Activated T-cell treated with anti-CD3 and anti-CD28 coated beads, Interleukin-2, amount 50 U/mL, for 24 hours (primary cell): ENCODE results near the gene KLF11.
A peak's percentile ranks its signal among the peaks of the same experiment; 100 is the strongest.

Source experiments
- DNase-seq: peaks from one replicate; pipeline ENCODE4 v3.0.0-alpha.2; 2020
- H3K27ac Mint-ChIP-seq: 2 replicates; pipeline ENCODE4 v1.8.0; 2020; ENCODE audit warnings: mild to moderate bottlenecking, mixed read lengths
- H3K27me3 Mint-ChIP-seq: 2 replicates; pipeline ENCODE4 v1.8.0; 2020; ENCODE audit warnings: mixed read lengths
- H3K36me3 Mint-ChIP-seq: 2 replicates; pipeline ENCODE4 v1.8.0; 2020; ENCODE audit warnings: low read depth, mixed read lengths
- H3K4me1 Mint-ChIP-seq: 2 replicates; pipeline ENCODE4 v1.8.0; 2020; ENCODE audit warnings: low read depth, mixed read lengths
- H3K4me3 Mint-ChIP-seq: 2 replicates; pipeline ENCODE4 v1.8.0; 2020; ENCODE audit warnings: mild to moderate bottlenecking, moderate library complexity, mixed read lengths
- H3K9me3 Mint-ChIP-seq: 2 replicates; pipeline ENCODE4 v1.8.0; 2020; ENCODE audit warnings: mixed read lengths

Gene KLF11

DNA sequence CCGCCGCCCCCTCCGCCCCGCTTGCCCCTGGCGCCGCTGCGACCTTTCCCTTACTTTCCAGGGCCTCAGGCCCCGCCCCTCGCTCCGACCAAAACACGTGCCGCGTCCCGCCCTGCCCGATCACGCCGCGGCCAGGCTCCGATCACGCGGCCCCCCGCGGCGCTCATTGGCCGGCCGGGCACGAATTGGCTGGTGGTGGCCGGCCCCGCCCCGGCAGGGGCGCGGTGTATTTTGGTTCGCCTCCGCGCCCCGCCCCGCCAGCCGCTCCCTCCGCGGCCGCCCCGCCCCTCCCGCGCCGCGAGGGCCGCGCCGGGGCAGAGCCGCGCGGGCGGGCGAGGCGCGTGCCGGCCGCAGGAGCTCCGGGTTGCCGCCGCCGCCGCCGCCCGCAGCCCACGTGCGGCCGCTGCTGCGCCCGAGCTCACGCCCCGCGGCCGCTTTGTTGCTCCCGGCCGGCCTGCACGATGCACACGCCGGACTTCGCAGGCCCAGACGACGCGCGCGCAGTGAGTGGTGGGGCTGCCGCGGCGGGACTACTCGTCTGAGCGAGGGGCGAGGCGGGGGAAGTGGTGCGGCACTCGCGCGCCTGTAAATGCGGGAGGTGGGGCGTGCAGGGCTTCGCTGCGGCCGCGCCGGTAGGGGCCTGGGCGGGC is at the start of gene KLF11:
KLF11 (plus strand) TSS at position 295 of the 650 bp plus-strand sequence; CDS start at position 462, 167 bp downstream.
- H3K4me3 Mint-ChIP-seq: peak within 1 kb of the TSS; percentile 72

DNA sequence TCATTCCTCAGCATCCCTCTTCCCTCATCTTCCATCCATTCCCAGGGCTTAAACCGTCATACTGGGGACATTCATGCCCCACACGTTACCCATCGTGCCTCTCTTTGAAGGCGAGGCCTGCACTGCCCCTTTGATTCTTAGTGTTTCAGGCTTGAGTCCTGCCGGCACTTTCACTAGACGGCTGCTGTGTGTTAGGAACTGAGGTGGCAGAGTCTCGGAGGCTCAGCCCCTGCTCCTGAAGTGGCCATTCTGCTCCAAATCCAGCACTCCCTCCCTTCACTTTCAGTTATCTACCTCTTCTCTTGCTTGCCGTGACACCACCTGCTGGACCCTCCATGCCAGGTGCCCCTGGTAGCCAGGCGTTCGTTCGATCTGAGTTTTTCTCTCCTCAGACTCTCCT is 48.9 kb upstream of the KLF11 start:
- Mint-ChIP-seq H3K27ac (no peak overlapping the region), H3K36me3 (no peaks in the 10 kb centered on the region)

More for the DNA sequence above, at the start of gene KLF11:
- Mint-ChIP-seq H3K27ac (peak within 1 kb of the TSS; percentile 88), H3K36me3 (peaks cover 16% of the 10 kb centered on the region), H3K4me1 (peaks cover 21% of the 10 kb centered on the region), H3K27me3 (peaks cover 7% of the 10 kb centered on the region), H3K9me3 (no peaks in the 10 kb centered on the region)
- peak; percentile 82 for DNase-seq

DNA sequence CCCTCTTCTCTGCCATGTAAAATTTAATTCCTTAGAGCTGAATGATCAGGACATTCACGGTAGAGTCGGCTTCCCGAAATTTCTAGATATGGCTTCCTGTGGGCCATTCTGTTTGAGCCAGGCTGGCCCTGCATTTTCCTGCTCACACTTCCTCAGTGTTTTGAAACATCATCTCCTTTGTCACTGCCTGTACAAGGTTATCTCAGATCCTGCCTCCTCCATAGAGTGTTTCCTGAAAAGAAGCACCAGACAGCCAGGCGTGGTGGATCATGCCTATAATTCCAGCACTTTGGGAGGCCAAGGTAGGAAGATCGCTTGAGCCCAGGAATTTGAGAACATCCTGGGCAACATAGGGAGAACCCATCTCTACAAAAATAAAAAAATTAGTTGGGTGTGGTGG is 48.3 kb upstream of the KLF11 start:
- Mint-ChIP-seq H3K27ac (no peak overlapping the region), H3K36me3 (no peaks in the 10 kb centered on the region), H3K4me3 (no peak overlapping the region), H3K4me1 (peaks cover 11% of the 10 kb centered on the region), H3K27me3 (no peaks in the 10 kb centered on the region), H3K9me3 (no peaks in the 10 kb centered on the region)
- DNase-seq: no peak

More for the DNA sequence above, 48.9 kb upstream of the KLF11 start:
- DNase-seq: no peak
- no peaks in the 10 kb centered on the region for H3K9me3 Mint-ChIP-seq
- no peaks in the 10 kb centered on the region for H3K27me3 Mint-ChIP-seq
- H3K4me3 Mint-ChIP-seq: no peak overlapping the region
- H3K4me1 Mint-ChIP-seq: peaks cover 11% of the 10 kb centered on the region

DNA sequence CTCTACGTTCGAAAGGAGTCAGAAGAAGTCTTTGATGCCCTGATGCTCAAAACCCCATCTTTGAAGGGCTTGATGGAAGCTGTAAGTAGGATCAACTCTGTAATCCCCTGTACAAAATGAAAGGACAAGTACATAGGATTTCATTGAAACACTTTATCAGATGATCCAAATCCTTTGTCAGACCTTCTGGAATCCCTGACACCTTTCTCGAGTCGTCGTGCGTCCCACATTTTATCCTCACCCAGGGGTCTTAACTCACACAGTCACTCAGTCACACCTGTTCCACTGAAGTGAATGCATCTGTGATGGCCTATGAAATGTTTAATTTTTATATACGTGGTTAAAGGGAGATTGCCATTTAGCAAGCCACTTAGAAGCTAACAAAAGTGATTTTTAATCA is 47.0 kb upstream of the KLF11 start:
- DNase-seq: no peak
- no peaks in the 10 kb centered on the region for H3K27me3 Mint-ChIP-seq
- H3K36me3 Mint-ChIP-seq: no peaks in the 10 kb centered on the region
- peaks cover 11% of the 10 kb centered on the region for H3K4me1 Mint-ChIP-seq
- H3K9me3 Mint-ChIP-seq: no peaks in the 10 kb centered on the region
- no peak overlapping the region for H3K4me3 Mint-ChIP-seq
- no peak overlapping the region for H3K27ac Mint-ChIP-seq

DNA sequence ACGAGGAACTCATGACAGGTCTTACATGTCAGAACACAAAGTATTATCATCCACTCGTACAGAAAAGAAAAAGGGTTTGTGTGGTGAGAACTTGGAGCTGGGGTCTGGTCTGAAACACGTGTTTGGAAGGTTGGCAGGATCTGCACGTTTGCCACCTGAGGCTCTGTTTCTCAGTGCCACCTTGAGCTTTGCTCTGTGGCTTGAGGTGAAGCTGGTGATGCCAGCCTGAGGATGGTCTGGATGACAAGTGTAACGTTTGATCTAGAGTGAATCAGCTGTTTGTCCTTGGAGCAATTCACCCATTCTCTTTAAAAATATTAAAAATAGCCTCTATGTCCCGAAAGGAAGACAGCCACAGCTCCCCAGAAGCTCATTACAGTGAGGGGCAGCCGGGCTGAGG is 45.4 kb upstream of the KLF11 start:
- no peak overlapping the region for H3K4me3 Mint-ChIP-seq
- no peak for DNase-seq
- H3K9me3 Mint-ChIP-seq: no peaks in the 10 kb centered on the region
- peaks cover 11% of the 10 kb centered on the region for H3K4me1 Mint-ChIP-seq
- no peaks in the 10 kb centered on the region for H3K36me3 Mint-ChIP-seq
- no peak overlapping the region for H3K27ac Mint-ChIP-seq
- H3K27me3 Mint-ChIP-seq: no peaks in the 10 kb centered on the region

DNA sequence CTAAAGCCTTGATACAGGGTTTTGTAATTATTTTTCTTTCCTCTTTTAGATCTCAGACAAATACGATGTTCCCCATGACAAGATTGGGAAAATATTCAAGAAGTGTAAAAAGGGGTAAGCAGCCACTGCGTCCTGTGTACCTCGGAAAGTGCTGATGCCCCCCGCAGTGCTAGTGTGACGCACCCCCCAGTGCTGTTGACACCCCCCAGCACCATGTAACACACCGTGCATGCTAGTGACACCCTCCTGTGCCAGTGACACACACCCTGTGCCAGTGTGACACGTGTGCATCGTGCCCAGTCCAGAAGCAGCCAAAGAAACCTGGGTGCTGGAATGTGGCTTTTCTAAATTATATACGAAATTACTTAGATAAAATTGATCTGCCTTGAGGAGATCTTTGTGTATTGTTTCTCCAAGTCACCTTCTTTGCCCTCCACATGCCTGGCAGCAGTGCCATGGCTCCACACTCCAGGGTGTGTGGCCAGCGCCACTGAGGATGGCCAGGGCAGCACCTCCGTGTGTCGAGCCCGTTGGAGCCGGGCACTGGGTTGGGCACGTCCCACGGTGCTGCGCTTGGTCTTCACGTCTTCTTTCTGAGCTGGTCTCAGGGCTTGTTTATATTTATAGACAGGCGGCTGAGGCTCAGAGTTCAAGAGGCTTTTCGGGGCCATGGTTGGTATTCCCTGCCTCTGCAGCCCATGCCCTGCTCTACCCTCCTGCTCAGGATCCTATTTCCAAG is 44.3 kb upstream of the KLF11 start:
- Mint-ChIP-seq H3K9me3 (no peaks in the 10 kb centered on the region), H3K4me3 (no peak overlapping the region), H3K4me1 (peaks cover 3% of the 10 kb centered on the region), H3K27me3 (no peaks in the 10 kb centered on the region), H3K27ac (no peak overlapping the region), H3K36me3 (no peaks in the 10 kb centered on the region)
- no peak for DNase-seq

DNA sequence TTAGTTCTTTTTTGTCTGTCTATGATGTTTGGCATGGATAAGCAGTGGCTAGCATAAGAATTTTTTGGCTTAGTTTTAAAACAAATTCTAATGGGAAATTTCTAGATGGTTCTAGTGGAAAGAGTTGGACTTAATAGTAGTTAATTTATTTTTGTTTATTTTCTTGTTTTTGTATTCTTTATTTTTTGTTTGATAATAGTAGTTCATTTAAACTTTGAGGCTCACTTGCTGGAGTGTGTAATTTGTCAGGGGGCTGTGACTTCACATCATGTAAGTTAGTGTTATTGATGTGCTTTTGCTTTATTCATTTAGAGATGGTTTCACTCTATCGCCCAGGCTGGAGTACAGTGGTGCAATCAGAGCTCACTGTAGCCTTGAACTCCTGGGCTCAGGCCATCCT is 43.7 kb upstream of the KLF11 start:
- no peak overlapping the region for H3K27ac Mint-ChIP-seq
- no peak for DNase-seq
- H3K9me3 Mint-ChIP-seq: no peaks in the 10 kb centered on the region
- no peaks in the 10 kb centered on the region for H3K27me3 Mint-ChIP-seq
- H3K36me3 Mint-ChIP-seq: no peaks in the 10 kb centered on the region
- no peaks in the 10 kb centered on the region for H3K4me1 Mint-ChIP-seq
- no peak overlapping the region for H3K4me3 Mint-ChIP-seq

DNA sequence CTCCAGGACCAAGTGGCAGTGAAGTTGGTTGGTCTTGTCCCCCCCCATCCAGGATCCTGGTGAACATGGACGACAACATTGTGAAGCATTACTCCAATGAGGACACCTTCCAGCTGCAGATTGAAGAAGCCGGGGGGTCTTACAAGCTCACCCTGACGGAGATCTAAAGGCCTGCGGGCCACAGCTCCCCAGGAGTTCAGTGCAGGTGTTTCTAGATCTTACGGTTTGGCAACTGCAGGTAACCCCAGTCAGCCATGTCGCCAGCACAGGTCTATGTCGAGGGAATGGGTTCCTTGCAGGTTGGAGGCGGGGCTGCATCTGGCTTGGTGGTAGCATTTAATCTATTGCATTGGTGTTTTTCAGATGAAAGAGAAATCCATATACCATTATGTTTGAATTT is 42.8 kb upstream of the KLF11 start:
- H3K4me1 Mint-ChIP-seq: no peaks in the 10 kb centered on the region
- H3K4me3 Mint-ChIP-seq: no peak overlapping the region
- no peak overlapping the region for H3K27ac Mint-ChIP-seq
- H3K36me3 Mint-ChIP-seq: no peaks in the 10 kb centered on the region
- peaks cover 2% of the 10 kb centered on the region for H3K27me3 Mint-ChIP-seq
- peak; percentile 15 for DNase-seq
- no peaks in the 10 kb centered on the region for H3K9me3 Mint-ChIP-seq

DNA sequence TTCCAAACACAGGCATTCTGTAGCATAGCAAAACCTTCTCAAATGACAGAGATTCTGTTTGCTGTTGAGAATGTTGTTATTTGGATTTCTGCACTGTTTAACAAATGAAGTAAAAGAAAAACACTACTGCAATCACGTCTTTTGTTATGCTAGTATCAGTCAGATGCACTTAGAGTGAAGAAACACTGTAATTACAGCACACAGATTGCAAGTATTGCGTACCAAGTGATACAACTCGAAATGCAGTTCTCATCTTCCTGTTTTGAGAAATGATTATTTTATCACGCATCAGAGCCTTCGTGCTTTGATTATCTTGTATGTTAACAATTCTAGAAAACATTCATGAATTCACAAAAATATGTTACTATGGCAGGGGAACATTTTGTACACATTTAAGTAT is 41.8 kb upstream of the KLF11 start:
- Mint-ChIP-seq H3K4me3 (no peak overlapping the region), H3K27ac (no peak overlapping the region), H3K9me3 (no peaks in the 10 kb centered on the region), H3K27me3 (peaks cover 10% of the 10 kb centered on the region), H3K36me3 (no peaks in the 10 kb centered on the region), H3K4me1 (peaks cover under 1% of the 10 kb centered on the region)
- DNase-seq: no peak

DNA sequence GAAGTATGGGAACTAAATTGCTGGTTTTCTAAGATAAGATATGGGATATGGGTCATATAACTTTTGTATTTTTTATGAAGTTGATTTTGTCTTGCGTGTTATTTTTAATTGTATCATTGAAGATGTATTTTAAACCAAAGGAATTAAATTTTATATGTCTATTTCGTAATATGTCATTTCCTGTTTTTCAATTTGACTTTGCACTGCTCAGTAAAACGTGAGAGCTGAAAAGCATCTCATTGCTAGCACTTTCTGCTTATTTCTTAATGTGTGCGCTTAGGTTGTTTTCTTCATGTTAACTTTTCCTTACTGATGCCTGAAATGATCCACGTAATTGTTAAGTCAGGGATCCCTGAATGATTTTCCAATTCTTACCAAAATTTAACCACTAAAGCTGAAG is 41.2 kb upstream of the KLF11 start:
- Mint-ChIP-seq H3K27ac (no peak overlapping the region), H3K9me3 (no peaks in the 10 kb centered on the region), H3K36me3 (no peaks in the 10 kb centered on the region), H3K4me1 (peaks cover 1% of the 10 kb centered on the region), H3K4me3 (no peak overlapping the region), H3K27me3 (peaks cover 15% of the 10 kb centered on the region)
- DNase-seq: no peak

DNA sequence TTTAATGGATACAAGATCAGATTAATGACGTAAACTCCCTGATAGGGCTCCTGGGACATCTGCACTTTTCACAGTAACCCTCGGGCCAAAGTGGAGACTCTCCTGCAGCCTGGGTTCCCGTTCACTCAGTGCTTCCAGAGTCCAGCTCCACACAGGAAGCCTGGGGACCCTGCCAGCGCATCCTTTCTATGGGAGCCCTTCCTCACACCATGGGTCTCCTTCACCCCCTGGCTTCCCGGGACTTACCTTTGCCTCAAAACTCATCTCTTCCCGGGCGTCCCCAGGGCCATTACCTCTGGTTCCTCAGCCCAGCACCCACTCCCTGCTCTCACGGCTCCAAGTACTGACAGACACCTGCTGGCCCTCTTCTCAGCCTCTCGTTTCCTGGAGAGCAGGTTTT is 40.7 kb upstream of the KLF11 start:
- peaks cover 1% of the 10 kb centered on the region for H3K4me1 Mint-ChIP-seq
- DNase-seq: peak; percentile 8
- no peak overlapping the region for H3K27ac Mint-ChIP-seq
- no peak overlapping the region for H3K4me3 Mint-ChIP-seq
- H3K27me3 Mint-ChIP-seq: peaks cover 19% of the 10 kb centered on the region
- H3K9me3 Mint-ChIP-seq: no peaks in the 10 kb centered on the region
- H3K36me3 Mint-ChIP-seq: no peaks in the 10 kb centered on the region

DNA sequence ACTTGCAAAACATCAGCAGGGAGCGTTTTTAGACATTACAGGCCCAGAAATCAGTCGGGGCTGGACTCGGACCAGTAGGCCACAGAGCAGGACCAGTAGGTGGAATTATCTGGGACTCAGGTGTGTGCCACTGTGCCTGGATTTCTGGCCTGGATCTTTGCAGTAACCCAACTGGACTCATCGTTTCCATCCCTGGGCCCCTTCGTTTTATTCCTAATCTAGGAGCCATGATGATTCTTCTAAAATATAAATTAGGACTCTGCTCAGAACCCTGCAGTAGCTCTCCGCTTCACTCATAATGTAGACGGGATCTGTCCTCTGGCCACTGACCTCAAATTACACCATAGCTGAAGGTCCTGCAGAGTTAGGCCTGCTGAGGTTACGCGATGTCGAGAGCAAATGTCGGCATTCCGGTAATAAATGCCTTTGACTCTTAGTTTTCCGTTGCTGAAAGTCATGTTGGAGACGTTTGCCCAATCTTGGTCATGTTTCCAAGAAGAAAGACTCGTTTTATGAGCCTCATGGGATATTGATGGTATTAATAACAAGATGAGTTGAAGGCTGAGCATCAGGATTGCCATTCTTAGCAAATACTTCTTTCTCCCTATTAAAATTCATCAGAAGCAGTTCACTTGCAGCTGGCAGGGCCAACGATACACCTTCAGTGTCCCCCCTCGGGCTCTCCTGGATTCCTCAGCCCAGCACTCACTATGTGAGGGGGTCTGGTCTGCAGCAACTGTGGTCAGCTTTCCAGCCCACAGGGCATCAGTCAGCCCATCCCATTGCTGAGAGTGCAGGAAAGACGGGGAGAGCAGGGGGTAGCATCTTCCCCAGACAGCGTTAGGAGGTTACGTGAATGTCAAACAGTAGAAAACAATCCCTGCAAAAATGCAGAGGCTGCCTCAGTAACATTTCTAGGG is 39.9 kb upstream of the KLF11 start:
- Mint-ChIP-seq H3K27me3 (peaks cover 27% of the 10 kb centered on the region), H3K36me3 (no peaks in the 10 kb centered on the region), H3K9me3 (no peaks in the 10 kb centered on the region), H3K4me1 (peaks cover 1% of the 10 kb centered on the region), H3K4me3 (no peak overlapping the region), H3K27ac (no peak overlapping the region)
- DNase-seq: peak; percentile 1

DNA sequence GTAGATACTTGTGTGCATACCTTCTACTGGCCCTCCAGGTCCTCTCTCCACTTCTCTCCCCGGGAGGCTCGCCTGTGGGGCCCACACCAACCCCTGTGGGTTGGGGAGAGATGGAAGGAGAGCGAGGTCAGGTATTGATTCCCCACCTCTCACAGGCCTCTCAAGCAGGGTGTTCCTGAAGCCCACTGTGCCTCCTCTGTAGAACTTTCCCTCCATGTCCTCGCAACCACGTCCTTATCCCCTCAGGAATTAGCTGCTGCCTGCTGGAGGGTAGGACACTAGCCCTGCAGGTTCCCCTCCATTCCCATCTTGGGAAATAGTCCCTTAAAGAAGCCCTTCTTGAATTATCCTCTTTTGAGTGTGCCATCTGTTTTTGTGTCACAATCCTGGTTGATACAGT is 38.9 kb upstream of the KLF11 start:
- peak; percentile 9 for DNase-seq
- Mint-ChIP-seq H3K27ac (no peak overlapping the region), H3K36me3 (no peaks in the 10 kb centered on the region), H3K9me3 (no peaks in the 10 kb centered on the region), H3K4me3 (no peak overlapping the region), H3K27me3 (peaks cover 36% of the 10 kb centered on the region), H3K4me1 (peaks cover 1% of the 10 kb centered on the region)

DNA sequence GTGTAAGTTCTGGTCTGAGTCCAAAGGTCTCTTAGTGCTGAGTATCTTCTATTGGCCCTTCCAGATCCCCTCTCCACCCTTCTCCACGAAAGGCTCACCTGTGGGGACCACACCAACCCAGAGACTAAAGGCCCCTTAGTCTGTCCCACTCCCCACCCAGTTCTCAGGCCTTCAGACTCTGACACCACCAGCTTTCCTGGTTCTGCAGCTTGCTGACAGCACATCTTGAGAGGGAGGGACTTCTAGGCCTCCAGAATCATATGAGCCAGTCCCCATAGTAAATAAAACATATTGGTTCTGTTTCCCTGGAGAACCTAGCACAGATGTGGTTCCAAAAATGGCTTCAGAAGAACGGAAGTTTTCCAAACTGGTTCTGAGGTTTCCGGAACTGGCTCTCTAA is 38.5 kb upstream of the KLF11 start:
- Mint-ChIP-seq H3K27ac (no peak overlapping the region), H3K4me1 (peaks cover 1% of the 10 kb centered on the region), H3K36me3 (no peaks in the 10 kb centered on the region), H3K4me3 (no peak overlapping the region), H3K27me3 (peaks cover 36% of the 10 kb centered on the region), H3K9me3 (no peaks in the 10 kb centered on the region)
- no peak for DNase-seq
